Measurements from ENCODE around the gene NLRP9.

Gene NLRP9

GRCh38 chr19:55672418-55672817 is 65.8 kb downstream of the NLRP9 start:
- no peak for DNase-seq

DNA sequence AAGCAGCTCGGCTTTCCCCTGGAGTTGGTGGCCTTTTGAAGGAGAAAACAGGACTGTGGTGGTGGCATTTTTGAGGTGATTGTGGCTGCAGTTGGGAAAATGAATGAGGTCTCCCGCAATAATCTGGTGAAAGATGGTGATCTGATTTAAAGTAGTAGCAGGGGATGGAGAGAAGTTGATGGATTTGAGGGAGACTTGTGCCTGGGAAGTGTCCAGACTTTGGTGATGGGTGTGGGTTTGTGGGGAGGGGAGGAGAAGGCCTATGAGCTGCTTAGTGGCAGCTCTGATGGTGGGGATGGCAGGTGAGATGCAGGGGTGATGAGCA is 67.2 kb downstream of the NLRP9 start:
- no peak for DNase-seq

- no peak for DNase-seq
These were observed 67.7 kb downstream of the NLRP9 start for GRCh38 chr19:55670280-55671053.

- no peak for DNase-seq
These were observed 68.6 kb downstream of the NLRP9 start for GRCh38 chr19:55669418-55670279.

DNA sequence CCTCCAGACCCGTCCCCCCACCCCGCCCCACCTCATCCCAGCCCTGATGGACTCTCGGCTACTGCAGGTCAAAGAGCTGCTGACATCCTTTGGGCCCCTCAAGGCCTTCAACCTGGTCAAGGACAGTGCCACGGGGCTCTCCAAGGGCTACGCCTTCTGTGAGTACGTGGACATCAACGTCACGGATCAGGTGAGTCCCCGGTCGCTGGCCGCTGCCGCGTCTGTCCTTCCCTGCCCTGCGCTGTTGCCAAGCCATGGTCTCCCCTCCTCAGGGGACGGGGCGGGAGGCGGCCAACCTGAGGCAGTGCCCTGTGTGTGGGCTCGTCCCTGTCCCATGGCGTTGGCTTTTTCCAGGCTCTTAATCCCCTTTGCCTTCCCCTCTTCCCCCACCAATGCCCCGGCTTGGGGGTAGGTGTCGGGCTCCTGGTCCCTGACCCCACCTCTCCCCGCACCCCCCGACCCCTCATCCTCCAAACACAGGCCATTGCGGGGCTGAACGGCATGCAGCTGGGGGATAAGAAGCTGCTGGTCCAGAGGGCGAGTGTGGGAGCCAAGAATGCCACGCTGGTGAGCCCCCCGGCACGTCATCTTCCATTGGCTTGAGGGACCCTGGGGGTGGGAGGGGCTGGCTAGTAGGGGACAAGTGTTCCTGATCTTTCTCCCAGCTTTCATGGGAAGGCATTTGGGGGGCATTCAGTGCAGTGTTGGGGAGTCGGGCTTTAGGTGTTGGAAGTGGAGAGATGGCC is 69.4 kb downstream of the NLRP9 start:
- no peak for DNase-seq

DNA sequence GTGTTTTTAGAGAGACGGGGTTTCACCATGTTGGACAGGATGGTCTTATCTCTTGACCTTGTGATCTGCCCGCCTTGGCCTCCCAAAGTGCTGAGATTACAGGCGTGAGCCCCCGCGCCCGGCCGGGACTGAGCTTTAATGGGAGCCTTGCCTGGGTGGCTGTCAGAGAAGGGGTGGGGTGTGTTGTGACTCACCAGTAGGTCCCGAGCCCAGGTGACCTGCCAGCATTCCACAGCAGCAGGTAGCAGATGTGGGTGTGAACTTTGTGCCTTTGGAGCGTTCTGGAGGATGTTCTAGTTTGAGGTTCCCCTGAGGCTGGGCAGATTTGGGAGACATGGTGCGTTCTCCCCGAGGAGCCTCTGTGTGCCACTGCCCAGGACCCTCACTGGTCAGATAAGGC is 70.2 kb downstream of the NLRP9 start:
- no peak for DNase-seq

DNA sequence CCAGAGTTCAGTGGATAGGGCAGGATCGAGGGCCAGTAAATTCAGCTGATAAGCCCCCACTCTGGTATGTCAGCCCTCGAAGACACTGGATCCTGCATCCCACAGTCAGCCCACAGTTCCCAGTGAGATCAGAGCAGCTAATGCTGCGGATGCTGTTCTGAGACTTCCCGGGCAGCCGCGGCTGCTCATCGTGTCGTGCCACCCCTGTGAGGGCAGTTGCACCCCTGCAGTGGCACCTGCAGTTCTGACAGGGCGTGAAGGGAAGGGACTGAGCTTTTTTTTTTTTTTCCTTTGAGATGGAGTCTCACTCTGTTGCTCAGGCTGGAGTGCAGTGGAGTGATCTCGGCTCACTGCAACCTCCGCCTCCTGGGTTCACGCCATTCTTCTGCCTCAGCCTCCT is 70.7 kb downstream of the NLRP9 start:
- DNase-seq, result no peak

DNA sequence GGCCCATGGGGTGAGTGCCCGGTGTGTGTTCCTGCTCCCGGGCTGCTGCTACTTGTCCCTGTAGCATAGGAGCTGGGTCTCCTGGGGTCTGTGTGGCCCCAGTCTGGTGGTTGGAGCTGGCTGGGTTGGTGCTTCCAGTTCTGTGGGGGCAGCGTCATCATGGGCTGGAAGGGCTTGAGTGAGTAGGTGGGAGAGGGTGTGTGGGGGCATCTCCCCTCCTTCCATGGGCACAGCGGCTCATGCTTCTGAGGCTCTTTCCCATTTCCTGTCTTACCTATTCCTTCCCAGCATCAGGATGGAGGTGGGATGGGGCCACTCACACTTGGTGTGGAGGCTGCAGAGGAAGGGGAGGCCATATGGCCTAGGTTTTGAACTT is 71.2 kb downstream of the NLRP9 start:
- DNase-seq, result no peak

DNA sequence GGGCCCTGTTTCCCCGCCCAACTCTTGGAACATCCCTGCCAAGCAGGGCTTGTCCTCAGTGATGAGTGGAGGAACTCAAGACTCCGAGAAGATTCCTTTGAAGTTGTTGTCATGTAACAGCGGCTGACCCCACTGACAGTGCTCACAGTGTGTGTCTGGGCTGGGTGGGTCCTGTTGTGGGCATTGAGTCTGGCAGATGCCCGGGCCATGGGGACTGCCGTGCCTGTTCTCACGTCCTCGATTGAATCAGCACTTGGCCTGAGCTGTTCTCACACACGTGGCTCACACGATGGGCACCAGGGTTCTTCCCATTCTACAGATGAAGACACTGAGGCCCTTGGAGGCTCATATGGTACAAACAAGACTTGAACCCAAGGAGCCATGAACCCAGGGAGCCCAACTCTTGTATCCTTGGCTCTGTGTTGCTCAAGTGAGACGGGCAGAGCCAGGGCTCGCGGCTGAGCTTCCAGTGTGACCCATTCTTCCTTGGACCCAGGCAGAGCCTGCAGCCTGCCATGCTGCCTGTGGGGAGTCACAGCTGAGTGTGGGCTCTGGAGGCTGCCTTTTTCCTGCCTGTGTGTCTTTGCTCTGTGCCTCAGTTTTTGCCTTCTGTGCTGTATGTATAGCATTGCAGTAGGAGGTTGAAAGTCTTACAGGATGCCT is 71.7 kb downstream of the NLRP9 start:
- DNase-seq, result no peak

- DNase-seq, result no peak
These were observed 74.2 kb downstream of the NLRP9 start for GRCh38 chr19:55663846-55664536.

DNA sequence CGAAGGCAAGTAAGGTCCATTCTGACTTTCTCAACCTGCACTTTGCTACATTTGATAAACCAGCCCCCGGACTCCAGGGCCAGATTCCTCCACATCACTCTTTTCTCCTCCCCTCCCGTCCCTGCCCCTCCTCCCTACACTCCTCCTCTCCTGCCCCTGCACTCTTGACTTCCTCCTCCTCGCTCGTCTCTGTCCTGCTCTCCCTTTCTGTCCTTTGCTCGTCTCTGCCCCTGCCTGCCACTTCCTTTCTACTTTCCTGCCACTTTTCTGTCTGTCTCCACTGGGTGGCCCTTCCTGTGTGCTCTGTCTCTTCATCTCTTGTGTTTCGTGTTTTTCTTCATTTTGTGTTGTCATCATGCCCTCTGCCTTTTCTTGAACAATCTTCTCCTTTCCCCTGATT is 76.4 kb downstream of the NLRP9 start:
- no peak for DNase-seq

DNA sequence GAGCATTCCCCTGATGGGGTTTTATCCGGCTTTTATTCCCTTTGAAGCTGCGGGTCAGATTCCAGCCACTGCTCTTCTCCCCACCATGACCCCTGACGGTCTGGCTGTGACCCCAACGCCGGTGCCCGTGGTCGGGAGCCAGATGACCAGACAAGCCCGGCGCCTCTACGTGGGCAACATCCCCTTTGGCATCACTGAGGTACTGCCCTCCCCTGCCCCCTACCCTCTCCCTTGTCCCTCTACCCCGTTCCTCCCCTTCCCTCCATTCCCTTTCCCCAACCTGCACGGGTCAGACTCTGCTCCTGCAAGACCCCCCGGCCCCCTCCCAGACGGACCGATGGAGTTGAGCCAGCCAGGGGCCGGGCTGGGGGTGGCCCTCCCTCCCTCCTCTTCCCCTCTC is 77.2 kb downstream of the NLRP9 start:
- DNase-seq, result no peak

DNA sequence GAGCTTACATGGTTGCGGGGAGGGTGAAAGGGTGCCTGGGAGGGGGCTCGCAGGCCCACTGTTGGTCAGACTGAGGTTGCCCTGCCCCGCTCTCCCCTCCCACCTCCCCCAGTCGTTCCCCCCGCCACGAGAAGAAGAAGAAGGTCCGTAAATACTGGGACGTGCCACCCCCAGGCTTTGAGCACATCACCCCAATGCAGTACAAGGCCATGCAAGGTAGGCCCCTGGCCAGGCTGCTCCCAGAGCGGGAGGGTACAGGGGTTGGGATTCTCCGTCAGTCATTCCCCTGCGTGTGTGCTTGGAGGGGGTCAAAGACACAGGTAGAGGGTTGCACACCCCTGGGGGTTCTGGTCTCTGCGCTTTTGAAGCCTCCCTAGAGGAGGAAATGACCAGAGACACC is 77.8 kb downstream of the NLRP9 start:
- DNase-seq, result no peak

DNA sequence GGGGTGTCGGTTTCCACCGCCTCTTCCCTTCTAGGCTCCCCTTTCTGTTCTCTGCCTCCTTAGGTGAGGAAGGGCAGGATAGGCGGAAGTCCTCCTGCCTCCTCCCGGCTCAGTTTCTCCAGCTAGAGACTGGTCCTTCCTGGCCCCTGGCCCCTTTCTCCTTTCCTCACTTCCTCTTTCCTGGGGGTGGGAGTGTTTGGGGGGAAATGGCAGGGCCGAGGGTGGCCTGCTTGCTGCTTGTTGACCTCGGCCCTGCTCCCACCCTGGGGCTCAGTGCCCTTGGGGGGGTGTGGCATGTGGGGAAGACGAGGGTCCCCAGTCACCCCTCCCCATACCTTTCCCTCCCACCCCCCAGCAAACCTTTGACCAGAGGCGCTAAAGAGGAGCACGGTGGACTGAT is 78.4 kb downstream of the NLRP9 start:
- DNase-seq, result no peak

DNA sequence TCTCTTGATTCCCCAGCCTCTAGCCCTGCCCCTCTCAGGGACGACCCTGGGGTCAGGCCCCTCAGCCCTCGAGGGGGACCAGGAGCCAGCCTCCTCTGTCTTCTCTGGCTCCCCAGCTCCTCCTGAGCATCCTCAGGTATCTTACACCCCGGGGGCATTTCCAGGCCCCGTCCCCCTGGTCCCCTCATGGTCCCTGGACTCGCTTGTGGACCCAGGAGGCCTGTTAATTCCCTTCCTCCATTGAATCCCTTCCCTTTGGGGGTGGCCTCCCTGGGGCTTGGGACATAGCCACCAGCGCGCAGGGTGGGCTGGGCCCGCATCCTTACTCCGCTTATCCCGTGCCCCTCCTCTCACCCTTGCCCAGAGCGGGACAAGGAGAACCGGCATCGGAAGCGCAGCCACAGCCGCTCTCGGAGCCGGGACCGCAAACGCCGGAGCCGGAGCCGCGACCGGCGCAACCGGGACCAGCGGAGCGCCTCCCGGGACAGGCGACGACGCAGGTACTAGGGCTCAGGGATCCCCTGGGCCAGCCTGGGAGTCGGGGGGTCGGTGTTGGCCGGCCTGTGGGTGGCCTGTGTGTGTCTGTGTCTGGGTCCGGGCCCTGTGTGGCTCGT is 79.2 kb downstream of the NLRP9 start:
- no peak for DNase-seq

All from CD4-positive, alpha-beta T cell treated with Interleukin-17A for 1 hour (primary cell).